K562 (cell line): Measurements from ENCODE around the gene GRIA3. TPM values are rescaled to one million over a fixed set of nuclear protein-coding genes. Genes with fewer than 3 reads are reported as not detected.

Experiments
- ATAC-seq: fragments of 200-7000 bp; cut with Tn5 transposase; 3 replicates; pipeline ENCODE4 v1.9.1; 2020; ENCODE audit warnings: moderate library complexity
- BruUV-seq: library from RNA; stranded (reverse); fragments of 400-500 nt; replicated peaks from 2 replicates; lab custom pipeline; 2021; lab: Mats Ljungman, UMichigan
- CTCF ChIA-PET: fragments of 300-600 bp; formaldehyde crosslinking; extraction: SDS; loops from one replicate; lab custom pipeline; 2021; ENCODE audit warnings: low intra/inter-chr PET ratio; lab: Yijun Ruan, JAX
- POLR2A ChIA-PET: fragments of 300-600, 350-650 bp; sonication (Branson Sonifier 250); formaldehyde crosslinking; extraction: SDS; loops from one replicate; lab custom pipeline; 2021; ENCODE audit warnings: antibody characterized with exemption, inconsistent platforms; lab: Yijun Ruan, JAX
- DNase-seq, 4 experiments: peaks; one replicate each; pipeline versions ENCODE4 v3.0.0 to v3.0.0-alpha.2; 2011 to 2018; ENCODE audit warnings: low spot score in 3 of 4, mixed read lengths in 3 of 4; ENCODE audit errors: extremely low read depth in 1 of 4
- FAIRE-seq: peaks from 2 replicates; lab custom pipeline; 2011; peaks lifted over from hg19 to GRCh38; lab: Jason Lieb, UNC
- H2AFZ ChIP-seq: 2 replicates; pipeline ENCODE4 v1.6.0; 2011; ENCODE audit warnings: low read depth, low read length, control low read depth, inconsistent platforms
- H3K27ac ChIP-seq: fragments of 200-600 bp; 3 replicates; pipeline ENCODE4 v1.8.0; 2011; ENCODE audit warnings: low read depth, mild to moderate bottlenecking, control low read depth, inconsistent platforms, low read length, moderate library complexity, mixed read lengths; ENCODE audit errors: extremely low read depth
- H3K27me3 ChIP-seq, 2 experiments: fragments of 300-600 bp in 1 of 2; 2 replicates in 1 of 2; 3 replicates in 1 of 2; pipeline versions ENCODE4 v1.6.0 to v1.8.0; 2011; ENCODE audit warnings: inconsistent platforms in 2 of 2, low read length in 2 of 2, mild to moderate bottlenecking in 1 of 2, mixed read lengths in 1 of 2, moderate library complexity in 1 of 2; ENCODE audit not compliant: control insufficient read depth in 2 of 2, insufficient read depth in 2 of 2
- H3K36me3 ChIP-seq: fragments of 300-600 bp; 3 replicates; pipeline ENCODE4 v1.8.0; 2011; ENCODE audit warnings: mild to moderate bottlenecking, low read length, inconsistent platforms; ENCODE audit not compliant: control insufficient read depth, insufficient read depth
- H3K4me1 ChIP-seq, 2 experiments: fragments of 200-600 bp in 1 of 2; replicated peaks in 1 of 2; 2 replicates in 1 of 2; 3 replicates in 1 of 2; pipeline versions ENCODE4 v1.5.1 to v1.8.0; 2011; ENCODE audit warnings: inconsistent platforms in 2 of 2, low read length in 2 of 2, mild to moderate bottlenecking in 1 of 2, mixed read lengths in 1 of 2, moderate library complexity in 1 of 2; ENCODE audit not compliant: control insufficient read depth in 2 of 2, insufficient read depth in 2 of 2
- H3K4me2 ChIP-seq: 2 replicates; pipeline ENCODE4 v1.6.1; 2011; ENCODE audit warnings: low read length, control low read depth, inconsistent platforms, mixed read lengths; ENCODE audit not compliant: insufficient read depth
- H3K4me3 ChIP-seq: fragments of 200-600 bp; sonication (generic), shearing (Covaris generic); 2 replicates; pipeline ENCODE4 v1.5.1; 2016; ENCODE audit warnings: control low read depth, inconsistent platforms
- H3K79me2 ChIP-seq: fragments of 200-600 bp; 3 replicates; pipeline ENCODE4 v1.8.0; 2011; ENCODE audit warnings: low read length, inconsistent platforms; ENCODE audit not compliant: control insufficient read depth, insufficient read depth
- H3K9ac ChIP-seq, 2 experiments: 2 replicates each; pipeline versions ENCODE4 v1.6.0 to v1.6.1; 2011; ENCODE audit warnings: low read depth in 2 of 2, low read length in 2 of 2, control low read depth in 1 of 2, inconsistent platforms in 1 of 2, mild to moderate bottlenecking in 1 of 2, mixed read lengths in 1 of 2; ENCODE audit not compliant: insufficient read depth in 1 of 2
- H3K9me1 ChIP-seq: one replicate; pipeline ENCODE4 v1.6.0; 2011; ENCODE audit warnings: inconsistent platforms, mild to moderate bottlenecking, low read length, moderate library complexity; ENCODE audit not compliant: control insufficient read depth, insufficient read depth
- H3K9me3 ChIP-seq: replicated peaks from 2 replicates; pipeline ENCODE4 v1.5.1; 2011; ENCODE audit warnings: low read depth, low read length, inconsistent platforms; ENCODE audit not compliant: control insufficient read depth, insufficient read depth
- H4K20me1 ChIP-seq: replicated peaks from 2 replicates; pipeline ENCODE4 v1.6.1; 2011; ENCODE audit warnings: low read length, inconsistent platforms, mixed read lengths; ENCODE audit not compliant: control insufficient read depth, insufficient read depth
- AFF1 ChIP-seq, 2 experiments: fragments of 450-650 bp; IDR thresholded peaks; 2 replicates each; pipeline ENCODE4 v1.6.1; 2018; ENCODE audit warnings: mild to moderate bottlenecking in 2 of 2, low read depth in 1 of 2; ENCODE audit not compliant: partially characterized antibody in 2 of 2
- FOXP4 ChIP-seq: sonication (generic); formaldehyde crosslinking; IDR thresholded peaks from 2 replicates; pipeline ENCODE4 v1.8.0; 2022; ENCODE audit warnings: mild to moderate bottlenecking, missing genetic modification reagents, borderline replicate concordance
- MAFG ChIP-seq: fragments of 450-650 bp; conservative IDR thresholded peaks from 2 replicates; pipeline ENCODE4 v1.6.1; 2016; ENCODE audit warnings: missing genetic modification characterization, missing compliant biosample characterization
- MCM7 ChIP-seq, 2 experiments: fragments of 450-650 bp; IDR thresholded peaks; 2 replicates each; pipeline ENCODE4 v1.6.1; 2016 to 2018
- RB1 ChIP-seq: fragments of 450-650 bp; IDR thresholded peaks from 2 replicates; pipeline ENCODE4 v1.6.1; 2017; ENCODE audit warnings: low read depth, mild to moderate bottlenecking
- SLC30A9 ChIP-seq: fragments of 250-450 bp; sonication (Bioruptor Pico); IDR thresholded peaks from 2 replicates; pipeline ENCODE4 v1.8.0; 2022; ENCODE audit warnings: mild to moderate bottlenecking, moderate library complexity
- SREBF1 ChIP-seq: fragments of 150-350 bp; IDR thresholded peaks from 2 replicates; pipeline ENCODE4 v1.6.1; 2014; ENCODE audit warnings: antibody characterized with exemption, low read depth, low read length, borderline replicate concordance
- TAF7 ChIP-seq: fragments of 450-650 bp; IDR thresholded peaks from 2 replicates; pipeline ENCODE4 v1.6.1; 2016; ENCODE audit warnings: missing genetic modification characterization, missing compliant biosample characterization
- TBL1XR1 ChIP-seq, 2 experiments: IDR thresholded peaks; 2 replicates each; pipeline ENCODE4 v1.6.1; 2012; ENCODE audit warnings: improper control_type of control experiment in 2 of 2, low read length in 2 of 2, mild to moderate bottlenecking in 1 of 2
- XRCC3 ChIP-seq: fragments of 450-650 bp; IDR thresholded peaks from 2 replicates; pipeline ENCODE4 v1.6.1; 2017; ENCODE audit warnings: mild to moderate bottlenecking, moderate library complexity
- ZNF785 ChIP-seq: fragments of 250-450 bp; sonication (Bioruptor Pico); IDR thresholded peaks from 2 replicates; pipeline ENCODE4 v1.4.0; 2020; ENCODE audit warnings: mild to moderate bottlenecking
- WGBS: fragments of 100-300 bp; shearing (Covaris generic); methylation state at CpG from one replicate; pipeline ENCODE4 v1.1.6; 2016; ENCODE audit warnings: low coverage, mixed read lengths; ENCODE audit not compliant: insufficient coverage; ENCODE audit errors: missing lambda C conversion rate; 5-methylcytosine and 5-hydroxymethylcytosine counted together
- in situ Hi-C: fragments of 300-500 bp; cut with MboI; formaldehyde crosslinking; loops from 4 replicates; pipeline ENCODE4 v1.15.0; 2018; ENCODE audit warnings: inconsistent platforms, mixed read lengths
- intact Hi-C: fragments of 100-400 bp; cut with micrococcal nuclease; formaldehyde crosslinking; loops from 2 replicates; pipeline ENCODE4 v1.14.2; 2022
- polyA plus RNA-seq, 8 experiments: library from polyadenylated mRNA; depleted of rRNA in 4 of 8; stranded (reverse) in 5 of 8; unstranded in 3 of 8; fragments of >200 nt; fragmentation: Nextera tagmentation in 2 of 8; fragmentation: Illumina TruSeq in 1 of 8; extraction: Ambion mirVana in 2 of 8; extraction: Trizol in 1 of 8; gene quantifications; 2 replicates each; pipeline versions ENCODE4 v1.2.1 to v1.2.3, GENCODE V29; 2011 to 2014; ENCODE audit warnings: inconsistent platforms in 1 of 8, missing spikeins in 1 of 8
- total RNA-seq, 7 experiments: library from RNA; depleted of rRNA in 6 of 7; stranded (reverse); fragments of >200 nt in 6 of 7; fragmentation: Illumina TruSeq in 2 of 7; extraction: Trizol in 2 of 7; gene quantifications; 2 replicates each; pipeline versions ENCODE4 v1.2.1 to v1.2.3, GENCODE V29; 2011 to 2021; ENCODE audit warnings: low replicate concordance in 1 of 7

The GRIA3 gene
- total and polyA plus RNA-seq, 9 of the 15 experiments (the other 6 are each of a cell fraction or from before 2014, with no cell fraction given), result 0.10 TPM; not detected in 8

- no peak overlapping the region for H3K4me3 ChIP-seq
- no peak for FAIRE-seq
- no TSS peak for BruUV-seq
- H3K9me3 ChIP-seq, result no peaks in the 10 kb centered on the region
- H3K27ac ChIP-seq, result no peak overlapping the region
- H3K9me1 ChIP-seq, result no peaks in the 10 kb centered on the region
- H3K9ac ChIP-seq, result no peak overlapping the region
- 0% methylated on average over 1 of the region's 1 CpG for WGBS
- no peaks in the 10 kb centered on the region for H3K79me2 ChIP-seq
- in situ Hi-C loops, result no loop called here
- H3K4me2 ChIP-seq, result no peak overlapping the region
- no peaks in the 10 kb centered on the region for H4K20me1 ChIP-seq
- H3K4me1 ChIP-seq, result no peaks in the 10 kb centered on the region
- intact Hi-C loops, result no loop called here
- CTCF ChIA-PET, result no interaction called here
- TF ChIP-seq XRCC3, result no peak
- TF ChIP-seq MCM7 (IDR thresholded peaks at IDR 0.05), result no peak
- no peak for TF ChIP-seq SLC30A9 (CRISPR knock-in tag)
- TF ChIP-seq, all 486 proteins: peak for 0
- ATAC-seq, result no peak
- no peaks in the 10 kb centered on the region for H3K36me3 ChIP-seq
- no peak overlapping the region for H2AFZ ChIP-seq
- no peaks in the 10 kb centered on the region; a peak in 1 of 5 replicates for H3K27me3 ChIP-seq
- DNase-seq, result no peak
- POLR2A ChIA-PET, result no interaction called here
Measured at GRCh38 chrX:123263747-123264146, 79.7 kb downstream of the GRIA3 start.

GRCh38 chrX:123267220-123267619 lies 83.1 kb downstream of the GRIA3 start:
- WGBS, result 0% methylated on average over 3 of the region's 3 CpGs
- H3K79me2 ChIP-seq, result no peaks in the 10 kb centered on the region
- H3K4me2 ChIP-seq, result no peak overlapping the region
- CTCF ChIA-PET, result no interaction called here
- H3K4me3 ChIP-seq, result no peak overlapping the region
- no TSS peak for BruUV-seq
- no peak overlapping the region for H3K9ac ChIP-seq
- H3K9me1 ChIP-seq, result no peaks in the 10 kb centered on the region
- ATAC-seq, result no peak
- in situ Hi-C loops, result no loop called here
- POLR2A ChIA-PET, result no interaction called here
- H2AFZ ChIP-seq, result no peak overlapping the region
- no peaks in the 10 kb centered on the region for H4K20me1 ChIP-seq
- no peaks in the 10 kb centered on the region for H3K4me1 ChIP-seq
- DNase-seq, result no peak
- no peak overlapping the region for H3K27ac ChIP-seq
- intact Hi-C loops, result no loop called here
- H3K9me3 ChIP-seq, result no peaks in the 10 kb centered on the region
- H3K27me3 ChIP-seq, result no peaks in the 10 kb centered on the region; a peak in 1 of 5 replicates
- H3K36me3 ChIP-seq, result no peaks in the 10 kb centered on the region
- FAIRE-seq, result no peak
- TF ChIP-seq AFF1 (IDR thresholded peaks at IDR 0.05; ENCODE audit: low read depth in 1 of 2, partially characterized antibody in 2 of 2) (no peak), FOXP4 (CRISPR knock-in tag) (no peak), TAF7 (tag) (no peak), MAFG (tag) (no peak), SREBF1 (no peak), ZNF785 (CRISPR knock-in tag) (no peak), TBL1XR1 (IDR thresholded peaks at IDR 0.05; ENCODE audit: low read length in 2 of 2) (no peak), RB1 (no peak)
